GM20431 (cell line): ENCODE measurements around the gene ALPP.
"Not testable (repeated sequence)": the region's sequence is repeated elsewhere in the genome, so short reads cannot be mapped to it uniquely, and the experiment has no call there.

ENCODE experiments used
- in situ Hi-C: fragments of 300-500 bp; cut with MseI, MboI; formaldehyde crosslinking; loops from one replicate; pipeline ENCODE4 v1.15.0; 2020; ENCODE audit warnings: low sequenced_read_pairs; ENCODE audit not compliant: unreplicated experiment

ALPP gene

DNA sequence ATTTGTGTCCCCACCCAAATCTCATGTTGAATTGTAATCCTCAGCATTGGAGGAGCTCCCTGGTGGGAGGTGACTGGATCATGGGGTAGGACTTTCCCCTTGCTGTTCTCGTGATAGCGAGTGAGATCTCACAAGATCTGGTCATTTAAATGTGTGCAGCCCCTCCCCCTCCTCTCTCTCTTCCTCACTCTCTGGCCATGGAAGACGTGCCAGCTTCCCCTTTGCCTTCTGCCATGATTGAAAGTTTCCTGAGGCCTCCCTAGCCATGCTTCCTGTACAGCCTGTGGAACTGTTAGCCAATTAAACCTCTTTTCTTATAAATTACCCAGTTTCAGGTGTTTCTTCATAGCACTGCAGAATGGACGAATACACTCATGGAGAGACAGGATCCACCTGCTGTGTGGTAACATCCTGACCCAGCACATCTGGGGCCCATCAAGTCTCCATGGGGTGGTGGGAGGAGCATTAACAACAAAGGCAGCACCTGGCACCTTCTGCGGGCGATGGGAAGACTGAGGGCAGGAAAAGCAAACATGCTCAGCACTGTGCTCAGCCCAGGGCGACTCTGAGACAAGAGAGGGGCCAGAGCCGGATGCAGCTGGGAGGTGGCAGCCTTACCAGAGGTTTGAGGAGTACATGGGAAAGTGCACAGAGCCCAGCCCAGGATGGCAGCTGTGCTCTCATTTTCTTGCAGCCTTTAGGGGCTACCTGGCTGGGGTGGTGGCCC lies 16.2 kb upstream of the ALPP start:
- in situ Hi-C loops, result no loop called here

DNA sequence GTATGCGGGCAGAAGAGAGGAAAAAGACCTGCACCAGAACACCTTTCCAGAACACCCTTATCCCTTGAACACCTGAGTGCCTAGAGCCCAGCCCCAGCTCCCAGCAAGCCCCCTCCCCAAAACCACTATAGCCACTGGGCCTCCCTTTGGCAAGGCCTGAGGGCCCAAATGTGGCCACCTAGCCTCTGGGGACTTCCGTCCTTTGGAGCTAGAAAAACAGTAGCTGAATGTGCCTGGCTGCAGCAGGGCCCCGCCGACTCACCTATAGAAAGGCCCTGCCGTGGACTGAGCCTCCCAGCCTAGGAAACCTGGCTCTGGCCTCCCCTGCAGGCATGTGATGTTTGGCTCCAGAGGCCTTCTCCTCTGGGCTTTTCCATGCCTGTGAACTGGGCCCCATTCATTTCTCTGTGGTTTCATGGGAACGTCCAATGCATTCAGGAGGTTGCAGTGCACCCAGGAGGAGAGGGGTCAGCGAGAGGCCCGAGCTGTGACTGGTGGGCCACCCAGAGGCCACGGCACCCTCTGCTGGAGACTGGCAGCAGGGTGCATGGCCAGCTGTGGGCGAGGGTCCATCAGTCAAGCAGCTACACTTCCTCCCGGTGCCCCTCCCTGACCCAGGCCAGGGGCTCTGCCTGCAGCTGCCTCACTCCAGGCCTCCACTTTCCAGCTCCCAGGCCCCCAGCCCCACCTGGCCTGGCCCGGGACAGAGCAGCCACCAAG lies 15.3 kb upstream of the ALPP start:
- in situ Hi-C loops, result not testable (repeated sequence)

- in situ Hi-C loops, result no loop called here
Observed at GRCh38 chr2:232363784-232364615, 14.6 kb upstream of the ALPP start.

DNA sequence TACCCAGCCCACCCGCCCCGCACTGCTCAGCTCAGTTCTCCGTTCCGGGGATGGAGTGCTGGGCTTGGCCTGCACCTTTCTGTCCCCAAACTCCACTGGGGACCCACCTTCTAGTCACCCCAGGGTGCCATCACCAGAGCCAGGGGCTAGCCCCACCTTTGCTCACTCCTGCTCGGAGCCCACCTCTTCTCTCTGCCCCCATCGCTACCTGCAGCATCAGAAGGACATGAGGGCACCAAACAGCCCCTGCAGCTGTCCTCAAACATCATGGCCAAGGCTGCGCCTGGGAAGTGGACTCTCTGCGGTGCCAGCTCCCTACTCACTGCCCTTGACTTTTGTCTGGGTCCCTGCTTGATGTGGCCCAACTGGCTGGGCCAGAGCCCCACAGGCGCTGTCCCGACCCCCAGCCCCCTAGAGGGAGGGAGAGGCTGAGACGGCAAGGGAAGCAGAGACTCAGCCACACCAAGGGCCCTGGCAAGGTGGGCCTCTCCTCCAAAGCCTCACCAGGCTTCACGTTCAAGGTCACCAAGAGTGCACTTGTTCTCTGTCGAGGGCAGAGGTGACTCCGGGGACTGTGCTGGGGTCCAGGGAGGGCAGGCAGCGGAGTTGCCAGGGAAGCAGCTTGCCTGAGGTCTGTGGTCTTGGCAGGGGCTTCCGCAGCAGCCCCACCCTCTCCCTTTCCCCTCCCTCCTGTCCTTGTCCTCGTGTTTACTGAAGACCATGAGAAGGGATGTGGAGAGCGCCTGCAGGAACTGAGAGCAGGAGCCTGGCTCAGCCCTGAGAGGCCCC lies 13.6 kb upstream of the ALPP start:
- in situ Hi-C loops, result not testable (repeated sequence)

GRCh38 chr2:232365621-232366321 lies 12.8 kb upstream of the ALPP start:
- in situ Hi-C loops, result no loop called here

DNA sequence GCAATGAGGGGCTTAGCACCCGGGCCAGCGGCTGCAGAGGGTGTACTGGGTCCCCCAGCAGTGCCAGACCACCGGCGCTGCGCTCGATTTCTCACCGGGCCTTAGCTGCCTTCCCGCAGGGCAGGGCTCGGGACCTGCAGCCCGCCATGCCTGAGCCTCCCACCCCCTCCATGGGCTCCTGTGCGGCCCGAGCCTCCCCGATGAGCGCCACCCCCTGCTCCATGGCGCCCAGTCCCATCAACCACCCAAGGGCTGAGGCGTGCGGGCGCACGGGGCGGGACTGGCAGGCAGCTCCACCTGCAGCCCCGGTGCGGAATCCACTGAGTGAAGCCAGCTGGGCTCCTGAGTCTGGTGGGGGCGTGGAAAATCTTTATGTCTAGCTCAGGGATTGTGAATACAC lies 12.1 kb upstream of the ALPP start:
- in situ Hi-C loops, result not testable (repeated sequence)

DNA sequence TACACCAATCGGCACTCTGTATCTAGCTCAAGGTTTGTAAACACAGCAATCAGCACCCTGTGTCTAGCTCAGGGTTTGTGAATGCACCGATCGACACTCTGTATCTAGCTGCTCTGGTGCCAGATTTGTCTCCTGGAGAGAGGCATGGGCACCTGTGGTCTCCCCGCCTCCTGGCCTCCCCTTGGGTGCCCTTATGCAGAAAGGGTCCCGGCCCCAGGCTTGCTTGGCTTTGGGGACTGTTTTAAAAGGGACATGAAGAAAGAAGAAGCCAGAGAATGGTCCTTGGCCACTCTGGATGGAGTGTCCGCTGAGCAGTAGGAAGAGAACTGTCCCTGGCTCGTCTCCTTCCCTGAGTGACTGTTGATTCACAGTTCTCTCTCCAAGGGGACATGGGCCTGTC lies 11.5 kb upstream of the ALPP start:
- in situ Hi-C loops, result no loop called here

- in situ Hi-C loops, result no loop called here
Observed at GRCh38 chr2:232367591-232368233, 10.8 kb upstream of the ALPP start.

- in situ Hi-C loops, result no loop called here
Observed at GRCh38 chr2:232368311-232368731, 10.2 kb upstream of the ALPP start.

DNA sequence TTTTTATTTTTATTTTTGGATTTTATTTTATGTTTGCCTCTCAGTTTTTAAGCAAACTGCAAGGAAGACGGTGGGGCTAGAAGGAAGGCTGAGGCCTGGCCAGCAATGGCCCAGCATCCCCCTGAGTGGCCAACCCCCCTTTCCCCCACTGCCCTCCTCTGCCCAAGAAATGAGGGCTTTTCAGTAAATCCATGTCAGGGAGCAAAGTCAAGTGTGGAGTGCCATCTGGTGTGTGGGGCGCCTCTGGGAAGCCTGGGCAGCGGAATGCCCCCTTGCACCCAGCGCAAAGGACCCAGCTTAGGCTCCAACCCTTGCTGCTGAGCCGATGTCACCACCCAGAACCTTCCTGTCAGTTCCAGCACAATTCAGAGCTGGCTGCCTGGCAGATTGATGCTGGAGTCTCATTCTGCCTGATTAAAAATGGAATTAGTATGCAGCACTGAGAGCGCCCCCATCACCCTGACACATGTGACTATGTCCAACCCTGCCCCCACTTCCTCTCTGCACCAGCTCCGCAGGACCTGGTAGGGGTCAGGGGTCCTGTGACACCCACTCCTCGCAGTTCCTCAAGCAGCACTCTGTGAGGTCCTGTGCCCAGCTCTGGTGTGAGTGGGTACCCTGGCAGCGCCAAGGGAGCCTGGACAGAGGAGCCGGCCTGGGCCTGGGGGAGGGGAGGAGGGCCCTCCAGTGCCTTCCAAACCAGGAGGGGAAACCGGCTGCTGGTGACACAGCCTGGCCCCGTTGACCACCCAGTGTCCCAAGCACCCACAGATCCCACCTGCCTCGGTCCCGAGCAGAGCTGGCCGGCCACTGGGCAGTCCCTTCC lies 9.2 kb upstream of the ALPP start:
- in situ Hi-C loops, result no loop called here

DNA sequence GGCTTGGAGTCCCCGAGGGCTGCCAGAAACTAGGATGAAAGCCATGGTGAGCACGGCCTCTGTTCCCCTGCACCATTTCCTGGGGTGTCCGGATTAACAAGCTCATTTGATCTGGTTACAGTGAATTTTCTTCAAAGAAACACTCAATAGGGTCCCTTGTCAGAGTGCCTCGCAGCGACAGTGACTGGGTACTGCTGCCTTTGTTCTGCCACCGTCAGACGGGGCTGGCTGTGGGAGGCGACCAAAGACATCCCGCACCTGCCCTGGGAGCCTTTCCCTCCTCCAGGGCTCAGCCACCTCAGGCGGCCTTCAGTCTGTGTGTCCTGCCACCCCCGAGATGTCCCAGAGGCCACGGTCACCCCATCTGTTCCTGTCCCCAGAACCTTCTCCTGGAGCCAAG lies 8.5 kb upstream of the ALPP start:
- in situ Hi-C loops, result not testable (repeated sequence)

DNA sequence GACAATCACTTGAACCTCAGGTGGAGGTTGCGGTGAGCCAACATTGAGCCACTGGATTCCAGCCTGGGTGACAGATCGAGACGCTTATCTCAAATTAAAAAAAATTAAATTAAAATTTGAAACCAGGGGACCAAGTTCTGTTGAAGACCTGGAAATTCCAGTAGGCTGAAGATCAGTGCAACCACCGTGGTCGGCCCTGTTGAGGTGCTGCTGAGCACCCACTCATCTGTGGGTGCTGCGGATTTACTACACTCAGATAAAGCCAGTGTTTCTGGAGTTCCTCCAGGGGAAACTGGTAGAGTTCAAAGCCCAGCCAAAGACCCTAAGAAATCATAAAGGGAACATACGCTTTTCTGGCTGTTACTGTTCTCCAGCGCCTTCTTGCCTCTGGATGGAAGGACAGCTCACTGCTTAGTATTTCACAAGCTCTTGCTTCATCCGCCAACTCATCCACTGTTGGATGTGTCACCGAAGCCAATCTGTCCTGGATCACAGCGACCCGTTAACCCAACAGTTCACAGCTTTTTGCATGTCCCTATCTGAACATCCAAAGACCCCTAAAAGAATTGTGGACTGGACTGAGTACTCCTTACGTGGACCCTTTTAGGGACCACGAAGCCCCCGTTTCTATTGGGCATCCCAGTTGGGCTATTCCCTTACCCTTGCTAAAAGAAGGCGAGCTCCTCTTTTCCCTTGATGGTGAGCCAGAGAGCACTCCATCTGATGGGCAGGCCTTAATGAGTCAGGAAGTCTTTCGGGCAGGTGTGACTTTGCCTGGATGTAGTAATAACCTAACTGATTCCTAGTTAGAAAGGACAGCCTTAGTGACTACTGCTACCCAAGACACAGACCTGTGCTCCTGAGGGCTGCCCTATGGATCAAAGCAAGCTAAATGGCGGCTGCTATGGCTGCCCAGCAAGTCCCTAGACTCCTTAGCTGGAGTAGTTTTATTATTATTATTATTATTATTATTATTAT lies 6.0 kb upstream of the ALPP start:
- in situ Hi-C loops, result no loop called here

GRCh38 chr2:232374356-232374755 lies 4.2 kb upstream of the ALPP start:
- in situ Hi-C loops, result no loop called here

GRCh38 chr2:232375164-232375563 lies 3.4 kb upstream of the ALPP start:
- in situ Hi-C loops, result no loop called here

DNA sequence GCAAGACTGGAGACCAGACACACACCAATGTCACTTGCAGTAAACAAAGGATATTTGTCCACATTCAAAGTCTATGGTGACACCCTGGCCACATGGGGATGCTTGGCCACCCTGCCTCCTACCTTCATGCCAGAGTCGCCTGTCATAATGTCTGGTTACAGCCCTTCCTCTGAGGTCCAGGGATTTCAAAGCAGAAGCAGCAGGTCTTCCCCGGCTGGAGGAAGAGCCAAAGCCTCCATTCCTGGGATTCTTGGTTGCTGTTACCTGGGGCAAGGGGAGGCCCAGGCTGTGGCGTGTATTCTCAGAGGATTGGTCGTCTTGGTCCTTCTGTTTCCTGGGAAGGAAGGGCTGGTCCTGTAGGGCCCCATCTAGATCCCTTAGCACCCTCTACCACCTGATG lies 2.3 kb upstream of the ALPP start:
- in situ Hi-C loops, result no loop called here

DNA sequence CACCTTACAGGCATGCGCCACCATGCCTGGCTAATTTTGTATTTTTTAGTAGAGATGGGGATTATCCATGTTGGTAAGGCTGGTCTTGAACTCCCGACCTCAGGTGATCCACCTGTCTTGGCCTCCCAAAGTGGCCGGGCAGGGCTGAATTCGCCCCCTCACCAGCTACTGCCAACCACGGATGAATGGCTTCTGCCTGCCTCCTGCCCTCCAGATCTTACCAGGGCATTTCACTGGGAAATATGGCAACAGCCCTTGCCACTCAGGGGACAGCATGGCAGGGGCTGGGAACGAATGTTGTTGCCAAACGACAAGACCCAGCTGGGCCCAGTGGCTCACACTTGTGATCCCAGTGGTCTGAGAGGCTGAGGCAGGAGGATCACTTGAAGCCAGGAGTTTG lies 1.8 kb upstream of the ALPP start:
- in situ Hi-C loops, result no loop called here

DNA sequence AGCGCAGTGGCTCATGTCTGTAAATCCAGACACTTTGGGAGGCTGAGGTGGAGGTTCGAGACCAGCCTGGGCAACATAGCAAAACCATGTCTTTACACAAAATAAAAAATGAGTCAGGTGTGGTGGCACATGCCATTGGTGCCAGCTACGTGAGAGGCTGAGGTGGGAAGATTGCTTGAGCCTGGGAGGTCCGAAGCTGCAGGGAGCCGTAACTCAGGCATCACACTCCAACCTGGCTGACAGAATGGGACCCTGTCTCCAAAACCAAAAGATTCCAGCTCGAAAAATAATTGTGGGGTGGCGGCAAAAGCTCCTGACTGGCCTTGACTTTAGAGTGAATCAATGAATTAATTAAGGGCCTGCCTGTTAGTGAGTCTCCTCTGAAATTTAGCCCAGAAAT lies 1.2 kb upstream of the ALPP start:
- in situ Hi-C loops, result no loop called here
